ENCODE results near the gene MOSPD3. TPM values are rescaled to one million over a fixed set of nuclear protein-coding genes. Genes with fewer than 3 reads are reported as not detected.

The MOSPD3 gene, protein sequence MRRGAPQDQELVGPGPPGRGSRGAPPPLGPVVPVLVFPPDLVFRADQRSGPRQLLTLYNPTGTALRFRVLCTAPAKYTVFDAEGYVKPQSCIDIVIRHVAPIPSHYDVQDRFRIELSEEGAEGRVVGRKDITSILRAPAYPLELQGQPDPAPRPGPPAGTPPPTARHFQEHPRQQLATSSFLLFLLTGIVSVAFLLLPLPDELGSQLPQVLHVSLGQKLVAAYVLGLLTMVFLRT
- total RNA-seq, result 17.6 and 21.9 TPM in 2 replicates

DNA sequence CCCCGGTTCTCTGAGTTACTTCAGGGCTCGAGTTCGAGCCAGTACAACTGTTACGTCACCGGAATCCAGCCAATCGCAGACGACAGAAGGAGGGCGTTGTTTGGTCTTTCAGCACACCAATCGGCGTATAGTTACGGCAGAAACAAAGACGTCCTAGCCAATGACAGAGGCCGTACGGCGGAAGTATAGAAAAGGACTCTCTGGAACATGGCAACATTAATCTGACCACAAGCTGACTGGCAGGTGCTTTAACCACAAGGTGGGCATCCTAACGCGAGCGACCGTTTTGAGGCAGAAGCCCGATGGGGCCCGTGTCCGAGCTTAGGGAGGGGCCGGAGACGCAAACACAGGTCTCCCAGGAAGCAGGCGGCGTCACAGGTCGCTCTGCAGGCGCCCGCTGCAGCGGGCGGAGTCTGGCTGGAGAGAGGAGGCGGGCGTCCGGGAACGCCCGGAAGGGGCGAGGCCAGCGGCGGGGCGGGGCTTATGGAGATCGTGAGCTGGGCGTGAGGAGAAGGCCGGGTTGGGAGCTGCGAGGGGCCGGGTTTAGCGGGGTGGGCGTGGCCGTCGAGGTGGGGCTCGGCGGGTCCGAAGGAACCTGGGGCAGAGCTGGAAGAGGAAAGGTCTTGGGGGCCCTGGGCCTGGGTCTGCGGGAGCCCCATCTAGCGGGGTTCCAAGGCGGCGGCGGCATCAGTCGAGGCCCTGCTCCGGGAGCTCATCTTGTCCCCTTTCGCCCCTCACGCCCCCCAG is at the start of gene MOSPD3:
TSS of gene MOSPD3 (plus strand) at position 558 of the 747 bp plus-strand sequence. CDS start 252 bp downstream, outside the sequence.

DNA sequence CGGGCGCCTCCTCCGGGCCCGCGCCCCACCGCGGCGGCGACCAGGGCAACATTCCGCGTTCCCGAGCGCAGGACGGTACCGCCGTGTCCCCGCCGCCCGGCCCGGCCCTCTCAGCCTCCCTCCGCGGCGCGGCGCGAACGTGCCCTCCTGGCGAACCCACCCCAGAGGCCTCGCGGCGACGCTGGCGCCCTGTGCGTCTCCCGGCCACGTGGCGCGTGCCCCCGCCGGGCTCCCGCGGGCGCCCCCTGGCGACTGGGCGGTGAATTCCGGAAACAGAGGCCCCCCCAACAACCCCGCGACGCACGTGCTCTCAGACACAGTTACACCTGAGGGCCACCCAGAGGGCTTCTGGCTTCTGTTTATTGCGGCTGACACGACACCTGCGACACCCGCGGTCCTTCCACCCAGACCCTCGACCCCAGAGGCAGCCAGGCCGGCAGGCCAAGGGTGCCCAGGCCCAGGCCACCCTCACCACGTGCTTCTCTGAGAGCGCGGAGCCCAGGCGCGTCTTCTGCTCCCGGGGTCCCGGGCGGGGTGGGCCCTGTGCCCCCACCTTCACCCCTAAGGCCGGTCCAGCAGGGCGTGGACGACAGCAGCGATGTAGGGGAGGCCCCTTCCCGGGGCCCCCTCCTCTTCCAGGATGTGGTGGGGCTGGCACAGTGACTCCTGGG is 38.5 kb upstream of the MOSPD3 start, which contains the start of gene SAP25:
TSS of gene SAP25 (minus strand) at position 210 of the 671 bp plus-strand sequence. CDS start at position 52, 158 bp downstream.

DNA sequence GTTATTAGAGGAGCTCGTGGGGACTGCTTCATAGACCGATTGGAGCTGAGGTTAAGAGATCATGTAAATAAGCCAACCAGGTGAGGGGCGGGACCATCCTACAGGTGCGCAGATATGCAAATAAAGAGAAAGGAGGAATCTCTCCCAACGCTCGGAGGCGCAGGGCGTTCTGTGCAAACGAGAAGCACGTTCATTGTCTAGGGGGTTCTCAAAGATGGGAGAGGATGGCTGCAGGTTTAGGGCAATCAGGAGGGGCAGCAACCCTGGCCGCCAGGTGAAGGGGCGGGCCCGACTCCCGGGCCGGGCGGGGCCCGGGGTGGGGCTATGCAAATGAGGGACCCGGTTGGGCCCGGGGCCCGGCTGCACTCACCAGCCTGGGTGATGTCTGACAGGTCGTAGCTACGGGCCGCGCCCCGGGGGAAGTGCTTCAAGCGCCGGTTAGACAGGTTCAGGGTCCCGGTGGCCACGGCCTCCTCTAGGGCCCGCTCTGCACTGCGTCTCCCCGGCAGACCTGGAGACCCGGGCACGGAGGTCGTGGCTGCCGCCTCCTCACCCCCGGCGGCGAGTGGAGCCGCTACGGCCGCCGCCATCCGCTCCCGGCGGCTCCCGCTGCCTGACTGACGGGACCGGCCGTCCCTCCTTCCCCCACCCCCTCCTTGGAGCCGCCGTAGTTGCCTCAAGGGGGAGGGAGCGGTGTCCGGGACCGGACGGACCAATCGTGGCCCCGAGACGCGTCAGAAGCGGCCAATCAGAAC is 26.7 kb upstream of the MOSPD3 start, which contains the start of gene LRCH4:
TSS of gene LRCH4 (minus strand) at position 619 of the 755 bp plus-strand sequence. CDS start at position 590, 29 bp downstream.

DNA sequence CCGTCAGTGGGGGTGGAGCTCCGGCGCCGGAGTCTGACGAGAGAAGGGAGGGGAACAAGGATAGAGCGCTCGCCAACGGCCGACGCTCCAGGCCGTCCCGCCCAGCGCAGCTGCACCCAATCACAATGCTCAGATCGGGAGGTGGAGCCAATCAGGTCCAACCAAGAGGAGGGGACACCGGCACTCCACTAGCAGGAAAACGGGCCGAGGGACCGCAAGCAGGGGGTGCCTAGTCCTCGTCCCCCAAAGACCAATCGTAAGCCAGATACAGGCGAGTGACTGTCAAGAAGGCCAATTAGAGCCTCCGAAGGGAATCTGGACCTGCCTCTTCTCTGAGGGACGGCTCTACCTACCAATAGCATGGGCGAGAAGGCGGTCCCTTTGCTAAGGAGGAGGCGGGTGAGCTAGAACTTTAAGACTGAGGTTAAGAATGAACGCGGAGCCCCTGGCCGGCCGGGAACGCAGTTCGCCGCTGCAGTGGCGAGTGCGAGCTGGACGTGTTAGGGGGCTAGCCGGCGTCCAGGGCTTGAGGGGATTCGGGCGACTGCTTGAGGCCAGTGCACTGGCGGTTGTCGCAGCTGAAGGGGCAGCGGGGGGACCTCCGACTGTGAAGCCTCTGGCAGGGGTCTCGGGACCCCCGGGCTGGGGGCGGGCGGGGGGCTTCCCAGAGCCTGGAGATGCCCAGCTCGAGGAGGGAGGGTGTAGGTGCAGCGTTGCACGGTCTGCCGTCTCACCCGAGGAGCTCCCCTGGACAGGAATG is 25.9 kb upstream of the MOSPD3 start, which contains the start of gene FBXO24:
TSS of gene FBXO24 (plus strand) at position 63 of the 760 bp plus-strand sequence. CDS start at position 361, 298 bp downstream.

DNA sequence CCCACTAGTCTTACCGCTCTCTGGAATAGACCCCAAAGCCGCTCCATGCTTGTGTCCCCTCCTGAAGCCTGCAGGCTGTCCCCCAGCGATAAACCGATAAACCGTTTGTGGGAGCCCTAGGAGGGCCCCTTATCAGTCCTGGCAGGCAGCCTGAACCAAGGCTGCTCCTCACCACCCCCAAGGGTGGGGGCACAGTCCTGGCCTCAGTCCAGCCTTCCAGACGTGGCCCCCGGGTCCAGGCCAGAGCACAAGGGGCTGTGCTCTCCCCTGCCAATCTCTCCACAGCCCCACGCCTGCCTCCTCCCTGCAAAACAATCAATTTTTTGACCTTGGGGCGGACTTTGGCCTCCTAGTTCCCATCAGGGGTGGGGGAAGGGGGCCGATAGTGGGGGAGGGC is 29.1 kb downstream of the MOSPD3 start, which contains the start of gene TFR2:
TSS of gene TFR2 (minus strand) at position 90 of the 397 bp plus-strand sequence. CDS start at position 47, 43 bp downstream.

DNA sequence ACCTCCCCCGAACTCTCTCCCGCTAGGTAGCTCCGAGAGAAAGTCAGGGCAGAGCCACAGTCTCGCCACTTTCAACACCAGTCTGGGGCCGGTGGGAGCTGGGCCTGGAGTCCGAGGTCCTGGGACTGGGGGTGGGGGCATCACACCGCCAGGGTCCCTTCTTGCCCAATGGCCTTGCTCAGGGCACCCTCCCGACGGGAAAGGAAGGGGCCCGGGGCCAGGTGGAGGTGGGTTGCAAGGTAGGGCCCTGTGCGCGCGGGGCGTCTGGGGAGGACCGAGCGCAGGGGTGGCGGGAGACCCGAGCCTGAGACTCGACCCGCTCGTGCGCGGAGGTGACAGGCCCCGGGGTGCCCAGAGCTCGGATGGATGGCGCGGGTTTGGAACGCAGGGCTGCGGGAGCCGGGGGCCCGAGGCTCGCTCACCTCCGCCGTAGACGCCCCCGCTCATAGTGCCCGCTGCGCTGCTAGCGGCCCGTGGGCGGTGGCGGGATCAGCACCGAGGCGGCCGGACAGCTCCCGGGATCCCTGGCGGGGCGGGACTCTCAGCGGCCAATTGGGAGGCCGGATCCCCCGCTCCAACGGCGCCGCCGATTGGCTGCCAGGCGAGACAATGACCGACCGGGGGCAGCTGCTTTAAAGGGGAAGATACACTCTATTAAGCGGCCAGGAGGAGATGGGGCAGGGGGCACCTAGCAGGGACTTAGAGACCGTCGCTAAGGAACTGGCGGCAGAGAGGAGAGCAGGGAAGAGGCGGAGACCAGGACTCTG is 43.8 kb downstream of the MOSPD3 start, which contains the start of gene ACTL6B:
TSS of gene ACTL6B (minus strand) at position 541 of the 767 bp plus-strand sequence. CDS start at position 447, 94 bp downstream.

Other genes starting within 250 kb of the MOSPD3 start
- 1.2 TPM in 1 of 2 replicates, not detected in the other for gene PILRA, start 239.1 kb upstream of the MOSPD3 start, total RNA-seq
- 2.1 and 3.2 TPM in 2 replicates for gene ZCWPW1, start 183.8 kb upstream of the MOSPD3 start, total RNA-seq
- gene MEPCE, start 182.7 kb upstream of the MOSPD3 start, total RNA-seq, result 28.8 and 29.5 TPM in 2 replicates
- 7.6 and 8.8 TPM in 2 replicates for gene PPP1R35, start 176.0 kb upstream of the MOSPD3 start, total RNA-seq
- 0.44 and 5.0 TPM in 2 replicates for gene SPACDR, start 148.3 kb upstream of the MOSPD3 start, total RNA-seq
- gene TSC22D4, start 133.3 kb upstream of the MOSPD3 start, total RNA-seq, result 37.2 and 43.4 TPM in 2 replicates
- gene NYAP1, start 128.6 kb upstream of the MOSPD3 start, total RNA-seq, result 0.59 and 0.94 TPM in 2 replicates
- 17.9 and 35.0 TPM in 2 replicates for gene AGFG2, start 73.3 kb upstream of the MOSPD3 start, total RNA-seq
- not detected in 2 replicates for gene SAP25, start 38.6 kb upstream of the MOSPD3 start, total RNA-seq
- gene LRCH4, start 26.4 kb upstream of the MOSPD3 start, total RNA-seq, result 21.3 and 44.0 TPM in 2 replicates
- gene FBXO24, start 26.2 kb upstream of the MOSPD3 start, total RNA-seq, result not detected in 2 replicates
- gene PCOLCE, start 10.2 kb upstream of the MOSPD3 start, total RNA-seq, result 692 and 708 TPM in 2 replicates
- 1.4 TPM in 1 of 2 replicates, not detected in the other for gene TFR2, start 29.0 kb downstream of the MOSPD3 start, total RNA-seq
- not detected in 2 replicates for gene ACTL6B, start 43.9 kb downstream of the MOSPD3 start, total RNA-seq
- gene GNB2, start 61.2 kb downstream of the MOSPD3 start, total RNA-seq, result 134 and 160 TPM in 2 replicates
- gene GIGYF1, start 81.7 kb downstream of the MOSPD3 start, total RNA-seq, result 9.1 and 11.0 TPM in 2 replicates
- gene POP7, start 93.6 kb downstream of the MOSPD3 start, total RNA-seq, result 22.4 and 26.2 TPM in 2 replicates
- not detected in 2 replicates for gene EPO, start 107.9 kb downstream of the MOSPD3 start, total RNA-seq
- not detected in 2 replicates for gene ZAN, start 121.1 kb downstream of the MOSPD3 start, total RNA-seq
- 22.8 and 29.5 TPM in 2 replicates for gene EPHB4, start 215.0 kb downstream of the MOSPD3 start, total RNA-seq
- 12.7 and 18.8 TPM in 2 replicates for gene SLC12A9, start 240.2 kb downstream of the MOSPD3 start, total RNA-seq